SKM-1 (cell line): ENCODE measurements around the gene DIS3L2.

Experiments used
- DNase-seq: peaks from one replicate; lab custom pipeline; 2025; ENCODE audit not compliant: unreplicated experiment; lab: John Stamatoyannopoulos, UW

DIS3L2 gene

GRCh38 chr2:231951452-231952035 lies 10.0 kb upstream of the DIS3L2 start:
- DNase-seq = no peak

- DNase-seq = no peak
Observed at GRCh38 chr2:231955758-231956472, 5.6 kb upstream of the DIS3L2 start.

DNA sequence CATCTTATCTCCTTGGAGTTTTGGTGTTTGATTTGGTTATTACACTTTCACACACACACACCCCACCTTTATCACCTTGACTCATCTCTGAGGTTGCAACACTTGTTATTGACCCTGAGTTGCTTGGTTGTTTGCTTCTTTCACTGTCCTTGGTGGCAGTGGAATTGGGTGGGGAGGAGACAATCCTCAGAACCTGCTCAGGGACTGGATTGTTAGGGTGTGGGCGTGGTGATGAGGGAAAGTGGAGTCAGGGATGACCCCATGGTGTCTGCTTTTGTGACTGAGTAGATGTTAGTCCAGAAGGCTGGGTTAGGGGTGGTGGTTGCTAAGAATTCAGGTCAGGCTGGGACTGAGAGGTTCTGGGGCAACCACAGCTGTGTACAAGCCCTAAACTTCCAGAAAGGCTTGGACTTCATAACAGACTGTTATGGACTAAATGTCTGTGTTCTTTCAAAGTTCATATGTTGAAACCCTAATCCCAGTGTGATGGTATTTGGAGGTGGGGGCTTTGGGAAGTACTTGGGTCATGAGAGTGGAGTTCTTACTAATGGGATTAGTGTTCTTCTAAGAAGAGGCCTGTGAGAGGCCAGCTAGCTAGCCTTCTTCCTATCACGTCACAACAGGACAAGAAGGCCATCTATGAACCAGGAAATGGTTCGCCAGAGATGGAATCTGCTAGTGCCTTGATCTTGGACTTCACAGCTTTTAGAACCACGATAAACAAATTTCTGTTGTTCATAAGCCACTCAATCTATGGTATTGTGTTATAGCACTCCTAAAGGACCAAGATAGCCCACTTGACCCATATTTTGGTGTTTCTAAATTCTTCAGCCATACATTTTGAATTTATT lies 3.4 kb upstream of the DIS3L2 start:
- no peak for DNase-seq

DNA sequence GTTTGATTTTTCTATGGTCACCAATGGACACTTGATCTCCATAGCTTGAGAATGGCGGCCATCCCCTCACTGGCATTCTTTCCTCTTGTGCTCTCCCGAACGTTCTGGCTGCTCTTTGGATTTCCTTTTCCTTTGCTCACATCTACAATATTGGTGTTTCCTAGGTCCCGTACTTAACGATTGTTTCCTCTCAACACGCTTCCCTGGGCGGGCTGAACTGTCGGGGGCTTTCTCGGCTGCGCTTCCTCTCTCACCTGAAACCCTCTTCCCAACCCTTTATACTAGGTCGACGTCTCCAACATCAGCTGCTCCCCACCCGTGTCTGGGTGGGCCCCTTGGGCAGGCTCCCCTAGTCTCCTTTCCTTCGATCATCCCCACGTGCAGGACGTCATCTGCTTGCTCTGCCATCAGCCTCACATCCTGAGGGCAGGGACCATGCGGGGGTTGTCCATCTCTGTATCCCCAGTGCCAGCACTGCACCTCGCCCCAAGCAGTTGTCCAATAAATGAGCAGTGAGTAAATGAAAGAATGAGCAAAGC lies 634 bp upstream of the DIS3L2 start:
- DNase-seq = no peak

- no peak for DNase-seq
Observed at GRCh38 chr2:231965102-231965501, 3.6 kb downstream of the DIS3L2 start.

DNA sequence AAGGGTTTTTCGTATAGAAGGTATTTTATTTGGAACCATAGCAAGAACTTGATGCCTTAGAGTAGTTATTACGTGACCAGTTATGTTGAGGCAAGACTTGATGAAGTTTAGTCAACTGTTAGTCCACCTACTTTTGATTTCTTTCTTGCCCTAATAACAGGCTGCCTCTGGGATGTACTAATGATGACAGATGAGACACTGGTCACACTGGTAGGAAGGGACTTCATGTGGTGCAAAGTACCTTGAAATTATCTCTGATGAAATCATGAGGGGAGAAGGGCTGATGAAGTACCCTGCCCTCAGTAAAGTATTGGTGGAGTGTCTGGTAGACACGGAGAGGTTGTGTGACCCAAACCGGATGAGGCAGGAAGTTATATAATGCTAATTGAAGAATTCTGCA lies 5.4 kb downstream of the DIS3L2 start:
- no peak for DNase-seq

- DNase-seq = no peak
Observed at GRCh38 chr2:231968820-231969219, 7.3 kb downstream of the DIS3L2 start.

GRCh38 chr2:231970461-231970860 lies 8.9 kb downstream of the DIS3L2 start:
- DNase-seq = no peak

GRCh38 chr2:231975001-231975400 lies 13.5 kb downstream of the DIS3L2 start:
- DNase-seq = no peak

GRCh38 chr2:231977430-231977829 lies 15.9 kb downstream of the DIS3L2 start:
- DNase-seq = no peak

GRCh38 chr2:231984992-231985391 lies 23.5 kb downstream of the DIS3L2 start:
- no peak for DNase-seq

GRCh38 chr2:231985823-231986261 lies 24.3 kb downstream of the DIS3L2 start:
- DNase-seq = no peak

DNA sequence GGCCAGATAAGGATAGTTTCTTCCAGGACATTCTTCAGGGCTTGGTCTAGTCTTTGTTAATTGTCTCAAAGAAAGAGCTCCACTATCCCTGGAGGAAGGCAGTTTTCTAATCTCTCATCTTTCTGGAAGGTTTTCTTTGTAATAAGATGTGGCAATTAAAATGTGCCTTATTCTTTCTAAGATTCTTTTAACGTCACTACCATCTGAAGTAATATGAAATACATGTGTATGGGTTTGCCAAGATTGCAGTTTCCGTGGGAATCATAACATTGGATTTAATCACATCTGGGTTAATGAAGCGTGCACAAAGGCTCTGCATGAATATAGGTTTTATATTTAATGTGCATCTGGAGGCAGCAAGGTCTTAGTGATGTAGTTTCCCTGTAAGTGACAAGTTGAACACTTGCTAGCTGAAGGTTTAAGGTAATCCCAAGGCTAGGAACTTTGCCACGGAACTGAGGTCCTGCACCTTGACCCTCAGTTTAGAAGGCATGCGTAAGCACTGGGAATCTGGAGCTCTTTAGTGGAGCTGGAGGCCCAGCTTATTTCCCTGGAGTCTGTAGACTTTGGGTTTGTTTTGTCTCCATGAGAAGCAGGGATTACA lies 25.7 kb downstream of the DIS3L2 start:
- DNase-seq = no peak

GRCh38 chr2:231988179-231988866 lies 26.8 kb downstream of the DIS3L2 start:
- DNase-seq = no peak

DNA sequence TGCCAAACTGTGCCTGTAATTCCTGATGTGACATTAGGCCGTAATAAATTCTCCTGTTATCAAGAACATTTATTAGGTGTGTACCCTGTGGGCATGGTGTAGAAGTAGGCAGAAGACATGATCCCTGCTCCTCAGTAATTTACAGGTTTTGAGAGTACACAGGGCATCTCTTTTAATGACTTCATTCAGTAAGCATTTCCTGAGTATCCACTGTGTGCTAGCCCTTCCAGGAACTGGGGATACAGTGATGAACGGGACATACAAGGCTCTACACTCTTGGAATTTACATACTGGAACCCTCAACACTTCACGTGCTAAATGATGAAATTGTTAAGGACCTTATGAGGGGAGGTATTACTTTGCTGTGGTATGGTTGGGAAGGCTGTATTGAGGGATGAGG lies 30.2 kb downstream of the DIS3L2 start:
- DNase-seq = no peak

GRCh38 chr2:231992888-231993287 lies 31.4 kb downstream of the DIS3L2 start:
- no peak for DNase-seq

DNA sequence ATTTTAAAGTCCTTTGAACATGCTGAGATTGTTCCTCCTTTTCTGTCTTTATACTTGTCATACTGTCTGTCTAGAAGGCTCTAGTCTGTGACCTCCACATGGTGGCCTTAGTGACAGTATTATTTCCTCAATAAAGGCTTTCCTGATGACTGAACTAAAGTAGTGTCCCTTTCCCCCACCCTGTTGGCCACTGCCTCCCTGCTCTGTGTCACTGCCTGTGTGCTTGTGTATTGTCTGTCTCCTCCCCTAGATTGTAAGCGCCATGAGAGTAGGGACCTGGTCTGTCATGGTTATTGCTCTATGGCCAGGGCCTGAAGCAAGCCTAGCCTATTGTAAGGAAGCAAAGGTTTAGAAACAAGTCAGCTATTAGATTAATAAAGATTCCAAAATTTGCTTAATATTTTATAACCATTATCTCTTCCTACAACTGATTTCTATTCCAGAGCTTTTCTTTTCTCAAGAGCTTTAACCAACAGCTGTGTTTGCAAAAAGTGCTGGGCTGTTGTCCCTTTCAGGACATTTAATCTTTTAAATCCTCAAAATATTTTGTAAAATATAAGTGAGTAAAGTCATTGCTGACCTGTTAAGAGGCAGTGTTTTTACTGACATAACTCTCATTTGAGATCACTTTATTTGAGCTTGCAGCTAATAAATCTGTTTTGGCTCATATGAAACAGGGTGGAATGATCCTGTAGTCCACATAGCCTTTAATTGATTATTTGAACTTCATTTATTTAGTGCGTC lies 35.5 kb downstream of the DIS3L2 start:
- DNase-seq = no peak

DNA sequence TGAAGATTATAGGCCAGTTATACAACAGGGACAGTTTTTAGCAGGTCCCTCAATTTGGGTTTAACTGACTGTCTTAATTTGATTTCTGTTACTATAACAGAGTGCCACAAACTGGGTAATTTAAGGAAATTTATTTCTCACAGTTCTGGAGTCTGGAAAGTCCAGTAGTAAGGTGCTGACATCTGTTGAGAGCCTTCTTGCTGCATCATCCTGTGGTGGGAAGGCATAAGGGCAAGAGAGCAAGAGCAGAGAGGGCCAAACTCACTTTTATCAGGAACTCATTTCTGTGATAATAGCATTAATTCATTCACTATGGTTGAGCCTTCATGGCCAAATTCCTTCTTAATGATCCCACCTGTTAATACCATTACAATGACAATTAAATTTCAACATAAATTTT lies 36.5 kb downstream of the DIS3L2 start:
- no peak for DNase-seq

DNA sequence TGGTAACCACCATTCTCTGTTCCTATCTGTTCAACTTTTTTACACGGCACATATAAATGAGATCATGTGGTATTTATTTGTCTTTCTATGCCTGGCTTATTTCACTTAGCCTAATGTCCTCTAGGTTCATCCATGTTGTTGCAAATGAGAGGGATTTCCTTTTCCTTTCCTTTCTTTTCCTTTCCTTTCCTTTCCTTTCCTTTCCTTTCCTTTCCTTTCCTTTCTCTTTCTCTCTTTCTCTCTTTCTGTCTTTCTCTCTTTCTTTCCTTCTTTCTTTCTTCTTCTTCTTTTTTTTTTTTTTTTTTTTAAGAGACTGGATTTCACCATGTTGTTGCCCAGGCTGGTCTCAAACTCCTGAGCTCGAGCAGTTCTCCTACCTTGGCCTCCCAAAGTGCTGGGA lies 38.9 kb downstream of the DIS3L2 start:
- no peak for DNase-seq

DNA sequence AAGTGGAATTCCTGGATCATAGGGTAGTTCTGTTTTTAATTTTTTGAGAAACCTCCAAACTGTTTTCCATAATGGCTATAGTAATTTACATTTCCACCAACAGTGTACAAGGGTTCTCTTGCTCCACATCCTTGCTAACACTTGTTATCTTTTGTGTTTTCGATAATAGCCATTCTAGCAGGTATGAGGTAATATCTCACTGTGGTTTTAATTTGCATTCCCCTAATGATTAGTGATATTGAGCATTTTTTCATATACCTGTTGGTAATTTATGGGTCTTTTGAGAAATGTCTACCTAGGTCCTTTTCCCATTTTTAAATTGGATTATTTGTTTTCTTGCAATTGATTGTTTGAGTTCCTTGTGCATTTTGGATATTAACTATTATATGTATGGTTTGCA lies 39.6 kb downstream of the DIS3L2 start:
- DNase-seq = no peak
